ENCODE results near the gene PDHX. TPM values are rescaled to one million over a fixed set of nuclear protein-coding genes. Genes with fewer than 3 reads are reported as not detected.

Gene PDHX
- 142 and 187 TPM in 2 replicates for polyA plus RNA-seq

GRCh38 chr11:34916015-34916842 is at the start of gene PDHX, which contains the start of gene APIP:
TSS of gene PDHX (plus strand) at chr11:34916618. CDS start at chr11:34916656, 38 bp downstream.
TSS of gene APIP (minus strand) at chr11:34916379. CDS start at chr11:34916284, 95 bp downstream.

Other genes with a start within 250 kb of the PDHX start
- gene APIP, start 239 bp upstream of the PDHX start, polyA plus RNA-seq = 30.7 and 34.1 TPM in 2 replicates
- 0.43 TPM in 1 of 2 replicates, not detected in the other for gene CD44, start 222.6 kb downstream of the PDHX start, polyA plus RNA-seq